Gastroesophageal sphincter (tissue), 4 donors: Measurements from ENCODE around the gene TMBIM1. TPM values are rescaled to one million over a fixed set of nuclear protein-coding genes. Genes with fewer than 3 reads are reported as not detected.
"Not testable (repeated sequence)": the region's sequence is repeated elsewhere in the genome, so short reads cannot be mapped to it uniquely, and the experiment has no call there.

ENCODE experiments used
- ATAC-seq: fragments of 150-250 bp; one replicate; pipeline ENCODE4 v1.9.1; 2016; ENCODE audit warnings: mild to moderate bottlenecking, moderate library complexity
- H3K27ac ChIP-seq, 4 donors: fragments of 200-600 bp; sonication (generic) in 3 of 4; 1 replicate in 3 of 4; 2 replicates in 1 of 4; pipeline ENCODE4 v1.5.1; 2016 to 2019
- H3K27me3 ChIP-seq: fragments of 200-600 bp; sonication (generic); one replicate; pipeline ENCODE4 v1.5.1; 2019
- H3K36me3 ChIP-seq, 2 donors: fragments of 200-600 bp; sonication (generic); one replicate each; pipeline ENCODE4 v1.5.1; 2019; ENCODE audit warnings: control low read depth in 1 of 2
- H3K4me1 ChIP-seq, 3 donors: fragments of 200-600 bp; sonication (generic); 1 replicate in 2 of 3; 2 replicates in 1 of 3; pipeline ENCODE4 v1.5.1; 2016 to 2019; ENCODE audit warnings: control low read depth in 2 of 3
- H3K4me3 ChIP-seq, 2 donors: fragments of 200-600 bp; sonication (generic); one replicate each; pipeline ENCODE4 v1.5.1; 2019; ENCODE audit warnings: mild to moderate bottlenecking in 1 of 2, moderate library complexity in 1 of 2
- H3K9me3 ChIP-seq, 3 donors: fragments of 200-600 bp; sonication (generic); one replicate each; pipeline ENCODE4 v1.5.1; 2017 to 2019; ENCODE audit warnings: control low read depth in 2 of 3
- CTCF ChIP-seq, 4 experiments: fragments of 200-600 bp in 2 of 4; fragments of 450-650 bp in 2 of 4; sonication (generic) in 1 of 4; IDR thresholded peaks; one replicate each; pipeline ENCODE4 v1.5.1; 2017 to 2019; ENCODE audit warnings: antibody characterized with exemption in 4 of 4, mild to moderate bottlenecking in 2 of 4, moderate library complexity in 2 of 4
- EP300 ChIP-seq: sonication (generic); formaldehyde crosslinking; IDR thresholded peaks from one replicate; pipeline ENCODE4 v1.6.1; 2017; ENCODE audit warnings: antibody characterized with exemption, mild to moderate bottlenecking
- POLR2A ChIP-seq, 2 donors: fragments of 450-650 bp; IDR thresholded peaks; one replicate each; pipeline ENCODE4 v1.6.1; 2017; ENCODE audit warnings: antibody characterized with exemption in 2 of 2, mild to moderate bottlenecking in 2 of 2, moderate library complexity in 1 of 2
- POLR2AphosphoS5 ChIP-seq: sonication (generic); formaldehyde crosslinking; IDR thresholded peaks from one replicate; pipeline ENCODE4 v1.6.1; 2017; ENCODE audit warnings: antibody characterized with exemption
- WGBS, 2 donors: methylation state at CpG; one replicate each; pipeline ENCODE4 v1.1.5; 2018; ENCODE audit warnings: low coverage in 1 of 2; 5-methylcytosine and 5-hydroxymethylcytosine counted together
- total RNA-seq, 4 donors: library from RNA; depleted of rRNA; stranded (reverse); fragments of >200 nt; gene quantifications; one replicate each; pipeline ENCODE4 v1.1.0, GENCODE V29; 2016

TMBIM1 gene
- total RNA-seq, 4 donors from 2014 or later = 152 to 245 (median 191) TPM

DNA sequence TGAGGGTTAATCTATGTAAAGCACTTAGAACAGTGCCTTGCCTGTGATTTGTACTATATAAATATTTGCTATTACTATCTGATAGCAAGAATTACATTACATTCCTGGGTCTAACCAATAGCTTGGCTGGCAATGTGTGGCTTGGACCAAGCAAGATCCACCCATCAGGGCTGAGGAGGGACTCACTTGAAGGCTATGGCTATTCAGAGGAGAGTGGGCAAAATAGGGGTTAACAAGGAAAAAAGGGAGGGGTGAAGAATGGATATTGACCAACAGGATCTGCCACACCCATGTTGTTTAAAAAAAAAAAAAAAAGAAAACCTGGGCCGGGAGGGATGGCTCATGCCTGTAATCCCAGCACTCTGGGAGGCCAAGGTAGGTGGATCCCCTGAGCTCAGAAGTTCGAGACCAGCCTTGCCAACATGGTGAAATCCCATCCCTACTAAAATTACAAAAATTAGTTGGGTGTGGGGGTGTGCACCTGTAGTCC, 20.0 kb upstream of the TMBIM1 start:
- no peak overlapping the region for H3K4me3 ChIP-seq
- 70 to 82% methylated on average over 2 of the region's 2 CpGs for WGBS, 2 donors
- H3K27ac ChIP-seq = no peak overlapping the region
- no peaks in the 10 kb centered on the region for H3K4me1 ChIP-seq
- H3K27me3 ChIP-seq = no peaks in the 10 kb centered on the region
- ATAC-seq = no peak
- H3K9me3 ChIP-seq = no peaks in the 10 kb centered on the region
- H3K36me3 ChIP-seq = no peaks in the 10 kb centered on the region
- TF ChIP-seq POLR2A (IDR thresholded peaks at IDR 0.05) = no peak
- no peak for TF ChIP-seq POLR2AphosphoS5

GRCh38 chr2:218311541-218312266, 19.4 kb upstream of the TMBIM1 start:
- H3K27me3 ChIP-seq, ATAC-seq, H3K27ac ChIP-seq, H3K9me3 ChIP-seq, H3K4me3 ChIP-seq, H3K36me3 ChIP-seq, H3K4me1 ChIP-seq: not testable (repeated sequence)
- 61 to 100% methylated on average over 4 to 11 of the region's 11 CpGs for WGBS, 2 donors

GRCh38 chr2:218310853-218311540, 18.7 kb upstream of the TMBIM1 start:
- ATAC-seq = no peak
- WGBS, 2 donors = 69 to 89% methylated on average over 4 to 5 of the region's 11 CpGs
- Histone ChIP-seq H3K27ac (no peak overlapping the region), H3K9me3 (no peaks in the 10 kb centered on the region), H3K27me3 (no peaks in the 10 kb centered on the region), H3K36me3 (no peaks in the 10 kb centered on the region), H3K4me3 (no peak overlapping the region), H3K4me1 (no peaks in the 10 kb centered on the region)
- TF ChIP-seq POLR2AphosphoS5 (no peak), POLR2A (IDR thresholded peaks at IDR 0.05) (no peak), EP300 (no peak), CTCF (IDR thresholded peaks at IDR 0.05) (no peak)

DNA sequence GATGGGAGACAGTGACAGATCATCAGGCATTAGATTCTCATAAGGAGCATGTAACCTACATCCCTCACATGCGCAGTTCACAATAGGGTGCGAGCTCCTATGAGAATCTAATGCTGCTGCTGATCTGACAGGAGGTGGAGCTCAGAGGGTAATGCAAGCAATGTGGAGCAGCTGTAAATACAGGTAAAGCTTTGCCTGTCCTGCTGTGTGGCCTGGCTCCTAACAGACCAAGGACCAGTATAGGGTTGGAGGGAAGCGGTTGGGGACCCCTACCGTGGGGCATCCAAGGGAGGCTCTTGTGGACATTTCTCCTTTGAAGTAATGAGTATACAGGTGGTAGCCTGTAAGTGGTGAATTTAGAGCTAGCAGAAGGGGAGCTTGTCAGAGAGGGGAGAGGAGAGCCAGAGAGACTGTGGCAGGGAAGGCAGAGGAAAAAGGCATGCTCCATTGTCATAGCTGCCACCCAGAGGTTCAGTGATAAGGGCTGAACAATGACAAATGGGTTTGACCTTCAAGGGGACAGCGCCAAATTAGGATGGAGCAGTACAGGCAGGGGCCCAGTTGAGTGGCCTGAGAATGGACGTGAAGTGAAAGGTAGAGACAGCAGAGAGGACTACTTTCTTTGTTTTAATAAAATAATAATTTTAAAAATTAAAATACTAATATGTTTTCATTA, 15.2 kb upstream of the TMBIM1 start:
- no peaks in the 10 kb centered on the region for H3K9me3 ChIP-seq
- no peaks in the 10 kb centered on the region for H3K27me3 ChIP-seq
- TF ChIP-seq POLR2A (IDR thresholded peaks at IDR 0.05) (no peak), POLR2AphosphoS5 (no peak), EP300 (no peak), CTCF (IDR thresholded peaks at IDR 0.05) (no peak)
- WGBS, 2 donors = 84 to 95% methylated on average over 5 of the region's 6 CpGs
- no peak overlapping the region for H3K27ac ChIP-seq
- ATAC-seq = no peak
- no peaks in the 10 kb centered on the region for H3K36me3 ChIP-seq
- no peaks in the 10 kb centered on the region for H3K4me1 ChIP-seq
- H3K4me3 ChIP-seq = no peak overlapping the region

- H3K36me3 ChIP-seq = no peaks in the 10 kb centered on the region
- no peak overlapping the region for H3K4me3 ChIP-seq
- no peak for ATAC-seq
- H3K27ac ChIP-seq = no peak overlapping the region
- no peaks in the 10 kb centered on the region for H3K27me3 ChIP-seq
- 80 to 90% methylated on average over 1 to 4 of the region's 9 CpGs for WGBS, 2 donors
- peaks cover 0 to 3% (median 0%) of the 10 kb centered on the region in 3 donors for H3K4me1 ChIP-seq
- no peaks in the 10 kb centered on the region for H3K9me3 ChIP-seq
- TF ChIP-seq POLR2A (IDR thresholded peaks at IDR 0.05) (no peak), CTCF (IDR thresholded peaks at IDR 0.05) (no peak), EP300 (no peak), POLR2AphosphoS5 (no peak)
These were observed 14.0 kb upstream of the TMBIM1 start for GRCh38 chr2:218306184-218306920.
